Measurements from ENCODE around the gene BRAF.
"Not testable (repeated sequence)": the region's sequence is repeated elsewhere in the genome, so short reads cannot be mapped to it uniquely, and the experiment has no call there.

BRAF gene

GRCh38 chr7:140924821-140925421, at the start of gene BRAF:
TSS of gene BRAF (minus strand) at chr7:140924929. CDS start at chr7:140924703, 226 bp downstream.
- peak; percentile 89 for DNase-seq

- no peak for DNase-seq
Observed at GRCh38 chr7:140972876-140973829, 48.4 kb upstream of the BRAF start.

GRCh38 chr7:140972344-140972743, 47.6 kb upstream of the BRAF start:
- no peak for DNase-seq

- DNase-seq, result no peak
Observed at GRCh38 chr7:140967438-140967837, 42.7 kb upstream of the BRAF start.

- no peak for DNase-seq
Observed at GRCh38 chr7:140966561-140967233, 42.0 kb upstream of the BRAF start.

- no peak for DNase-seq
Observed at GRCh38 chr7:140961117-140961516, 36.4 kb upstream of the BRAF start.

- DNase-seq, result not testable (repeated sequence)
Observed at GRCh38 chr7:140956997-140957396, 32.3 kb upstream of the BRAF start.

- no peak for DNase-seq
Observed at GRCh38 chr7:140945940-140946339, 21.2 kb upstream of the BRAF start.

GRCh38 chr7:140942242-140942641, 17.5 kb upstream of the BRAF start:
- not testable (repeated sequence) for DNase-seq

- DNase-seq, result no peak
Observed at GRCh38 chr7:140940898-140941297, 16.2 kb upstream of the BRAF start.

- DNase-seq, result no peak
Observed at GRCh38 chr7:140937702-140938264, 13.1 kb upstream of the BRAF start.

- DNase-seq, result no peak
Observed at GRCh38 chr7:140928491-140929309, 4.0 kb upstream of the BRAF start.

- not testable (repeated sequence) for DNase-seq
Observed at GRCh38 chr7:140927945-140928344, 3.2 kb upstream of the BRAF start.

GRCh38 chr7:140927351-140927750, 2.6 kb upstream of the BRAF start:
- DNase-seq, result no peak

GRCh38 chr7:140926021-140926817, 1.5 kb upstream of the BRAF start:
- no peak for DNase-seq

- peak; percentile 91 for DNase-seq
Observed at GRCh38 chr7:140924019-140924820, 509 bp downstream of the BRAF start.

- DNase-seq, result peak; percentile 57
Observed at GRCh38 chr7:140923358-140924006, 1.2 kb downstream of the BRAF start.

GRCh38 chr7:140922741-140923345, 1.9 kb downstream of the BRAF start:
- DNase-seq, result no peak

GRCh38 chr7:140920745-140921144, 4.0 kb downstream of the BRAF start:
- no peak for DNase-seq

- DNase-seq, result no peak
Observed at GRCh38 chr7:140918236-140918635, 6.5 kb downstream of the BRAF start.

All from islet precursor cell (in vitro differentiated cells).